NCI-H2171 (cell line): Measurements from ENCODE around the gene RNU6-1.

ENCODE experiments used
- DNase-seq: peaks from one replicate; lab custom pipeline; 2025; lab: John Stamatoyannopoulos, UW

The RNU6-1 gene

DNA sequence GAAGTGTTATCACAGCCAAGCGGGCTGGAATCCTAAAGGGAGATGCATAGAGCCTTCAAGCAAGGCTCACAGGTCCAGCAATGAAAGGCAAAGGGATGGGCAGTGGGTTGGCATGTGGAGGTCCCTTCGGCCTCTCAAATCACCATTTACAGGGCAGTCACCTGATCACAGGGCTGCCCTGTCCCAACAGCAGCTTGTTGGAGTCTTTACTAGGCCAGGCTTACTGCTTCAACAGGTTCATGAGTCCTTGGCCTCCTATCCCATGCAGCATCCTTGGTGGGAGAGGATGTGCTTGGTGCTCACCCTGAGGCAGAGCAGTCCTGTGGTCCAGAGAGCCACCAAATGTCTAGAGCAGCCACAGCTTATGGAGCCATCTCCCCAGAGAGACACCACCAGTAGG is 38.7 kb downstream of the RNU6-1 start:
- no peak for DNase-seq

DNA sequence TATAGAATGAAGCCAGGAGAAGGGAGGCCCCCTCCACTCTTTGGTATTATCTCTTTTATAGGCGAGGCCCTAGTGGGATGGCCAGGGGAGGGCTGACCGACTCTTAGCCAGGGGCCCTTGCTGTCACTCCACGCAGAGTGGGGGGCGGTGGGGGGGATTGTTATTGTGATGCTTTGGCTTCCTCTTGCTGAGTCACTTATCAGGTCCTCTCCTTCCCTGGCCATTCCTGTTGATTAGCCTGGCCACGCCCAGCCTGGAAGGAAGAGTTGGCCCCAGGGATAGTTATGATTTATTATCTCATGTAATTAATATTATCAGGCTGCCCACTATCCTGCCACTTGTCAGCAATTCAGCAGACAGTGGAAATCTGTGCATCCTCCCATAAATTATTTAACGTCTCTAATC is 40.0 kb downstream of the RNU6-1 start:
- no peak for DNase-seq

DNA sequence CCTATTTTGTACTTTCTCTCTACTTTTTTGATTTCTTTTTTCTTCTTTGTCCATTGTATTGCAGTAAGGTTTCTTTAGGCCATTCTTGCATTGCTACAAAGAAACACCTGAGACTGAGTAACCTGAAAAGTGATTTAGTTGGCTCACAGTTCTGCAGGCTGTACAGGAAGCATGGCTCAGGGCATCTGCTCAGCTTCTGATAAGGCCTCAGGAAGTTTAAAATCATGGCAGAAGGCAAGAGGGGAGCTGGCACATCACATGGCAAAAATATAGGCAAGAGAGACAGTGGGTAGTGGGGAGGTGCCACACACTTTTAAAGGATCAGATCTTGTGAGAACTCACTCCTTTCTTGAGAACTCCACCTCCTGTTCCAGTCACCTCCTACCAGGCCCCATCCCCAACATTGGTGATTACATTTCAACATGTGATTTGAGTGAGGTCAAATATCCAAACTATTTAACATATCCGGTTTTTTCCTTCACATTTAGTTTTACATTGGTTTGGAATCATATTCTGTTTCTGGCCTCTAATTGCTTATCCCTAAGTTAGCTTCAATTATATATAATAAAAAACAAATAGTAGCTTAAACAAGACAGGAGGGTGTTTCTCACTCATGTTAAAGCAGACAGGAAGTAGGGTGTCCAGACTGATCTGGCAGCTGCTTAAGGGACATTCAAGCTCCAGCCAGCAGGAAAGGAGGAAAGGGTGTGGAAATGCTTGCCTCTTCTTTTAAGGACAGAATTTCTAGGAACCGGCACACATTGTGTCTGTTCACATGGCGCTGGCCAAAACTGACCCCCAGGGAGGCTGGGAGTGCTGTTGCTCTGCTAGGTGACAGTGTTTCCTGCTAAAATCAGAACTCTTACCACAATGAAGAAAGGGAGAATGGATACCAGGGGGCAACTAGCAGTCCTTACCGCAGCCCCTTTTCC is 43.4 kb downstream of the RNU6-1 start:
- no peak for DNase-seq

DNA sequence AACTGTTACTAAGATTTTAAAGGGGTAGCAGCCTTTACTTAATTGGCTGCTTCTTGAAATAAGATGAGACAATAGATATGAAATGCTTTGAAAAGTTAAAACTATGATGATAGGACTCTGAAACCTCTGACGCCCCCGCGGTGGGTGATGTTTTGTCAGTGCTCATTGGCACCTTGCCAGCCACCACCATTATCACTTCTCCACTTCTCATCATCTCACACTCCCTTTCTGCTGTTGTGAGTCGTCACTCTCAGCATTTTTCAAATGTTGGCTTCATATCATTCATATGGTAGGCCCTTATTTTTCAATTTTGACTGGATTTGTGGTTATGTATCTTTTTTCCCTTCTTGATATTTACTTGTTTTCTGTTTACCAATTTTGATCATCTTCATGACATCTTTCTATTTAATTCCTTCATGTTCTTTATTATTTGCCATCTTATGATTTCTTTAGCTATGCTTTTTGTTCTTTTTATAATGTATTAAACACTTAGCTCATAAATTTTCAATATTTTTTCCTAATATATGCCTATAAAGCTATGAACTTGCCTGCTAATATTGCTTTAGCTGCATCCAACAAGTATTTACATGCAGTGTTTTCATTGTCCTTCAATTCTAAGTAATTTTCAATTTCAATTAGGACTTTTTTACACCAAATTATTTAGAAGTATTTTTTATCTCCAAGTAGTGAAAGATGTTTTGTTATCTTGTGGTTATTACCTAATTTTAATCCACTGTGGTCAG is 44.8 kb downstream of the RNU6-1 start:
- no peak for DNase-seq

DNA sequence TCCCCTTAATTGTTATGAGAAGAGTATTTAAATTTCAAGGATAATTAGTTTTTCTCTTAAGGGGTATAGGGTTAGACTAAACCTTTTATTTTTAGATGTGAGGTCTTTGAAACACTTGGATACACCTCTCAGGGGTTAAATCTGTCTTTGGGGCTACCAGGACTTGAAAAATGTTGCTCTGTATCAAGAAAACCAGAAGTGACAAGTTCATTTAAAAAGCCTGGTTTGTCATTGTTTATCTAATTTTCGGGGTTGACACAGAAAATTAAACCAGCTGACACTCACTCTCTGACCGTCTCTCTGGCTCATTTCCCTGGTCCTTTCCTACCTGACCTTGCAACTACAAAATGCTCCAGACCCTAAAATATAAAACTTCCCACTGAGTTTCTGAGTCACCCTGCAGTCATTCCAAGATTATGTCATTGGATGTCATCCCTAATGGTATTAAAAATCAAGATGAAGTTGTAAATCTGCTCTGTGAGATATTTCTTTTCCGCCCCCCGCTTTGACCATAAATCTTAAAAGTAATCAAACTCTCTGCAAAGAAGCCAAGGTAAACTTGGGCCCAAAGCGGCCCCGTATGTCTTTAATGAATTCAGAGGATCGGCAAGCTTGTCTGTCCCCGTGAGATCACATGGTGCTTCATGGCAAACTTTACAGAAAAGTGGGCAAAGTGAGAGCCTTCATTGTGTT is 47.4 kb downstream of the RNU6-1 start:
- DNase-seq: no peak

- DNase-seq: no peak
Measured at GRCh38 chr15:67790610-67791319, 49.1 kb downstream of the RNU6-1 start.
